M059J (cell line): ENCODE data around the gene PRMT7. TPM values are rescaled to one million over a fixed set of nuclear protein-coding genes. Genes with fewer than 3 reads are reported as not detected.
"Not testable (repeated sequence)": the region's sequence is repeated elsewhere in the genome, so short reads cannot be mapped to it uniquely, and the experiment has no call there.

ENCODE experiments used
- DNase-seq: peaks from one replicate; pipeline ENCODE4 v3.0.0-alpha.2; 2012; ENCODE audit warnings: low read depth
- total RNA-seq: library from RNA; depleted of rRNA; stranded (reverse); fragments of >200 nt; shearing (Covaris generic); gene quantifications from 2 replicates; pipeline ENCODE4 v1.2.3, GENCODE V29; 2014

PRMT7 gene
- total RNA-seq, 1 experiment from 2014 or later = 44.2 TPM

DNA sequence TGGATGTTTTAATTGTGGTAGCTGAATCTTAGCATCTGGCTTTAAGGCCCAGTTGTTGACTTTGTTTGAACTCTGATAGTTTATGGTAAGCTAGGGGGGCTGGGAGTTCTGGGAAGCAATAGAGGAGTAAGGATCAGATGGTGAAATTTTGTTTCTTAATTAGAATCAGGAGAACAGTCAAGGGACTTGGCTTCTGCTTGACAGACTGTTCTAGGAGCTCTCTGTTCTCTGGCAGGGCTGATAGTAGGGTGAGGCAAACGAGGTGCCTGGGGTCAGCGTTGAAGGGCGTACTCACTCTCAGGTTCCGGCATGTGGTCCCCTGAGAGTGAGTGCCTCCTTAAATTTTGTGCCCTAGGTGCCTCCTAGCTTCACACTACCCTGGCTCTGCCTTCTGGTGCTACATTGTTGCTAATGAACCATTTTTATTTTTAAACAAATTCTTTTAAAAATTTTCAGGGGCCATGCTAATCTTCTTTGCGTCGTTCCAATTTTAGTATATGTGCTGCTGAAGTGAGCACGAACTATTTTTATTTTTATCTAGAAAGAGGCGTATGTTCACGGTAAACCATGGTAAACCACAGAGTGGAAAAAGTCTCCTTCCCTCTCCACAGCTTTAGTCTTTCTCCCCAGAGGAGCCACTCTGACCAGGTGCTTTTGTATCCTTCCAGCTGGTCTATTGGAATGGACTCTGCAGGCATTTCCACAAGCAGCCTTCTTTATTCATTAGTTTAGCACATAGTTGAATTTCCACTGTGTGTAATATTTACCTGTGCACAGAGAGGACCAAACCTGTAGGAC, 26.8 kb upstream of the PRMT7 start:
- no peak for DNase-seq

DNA sequence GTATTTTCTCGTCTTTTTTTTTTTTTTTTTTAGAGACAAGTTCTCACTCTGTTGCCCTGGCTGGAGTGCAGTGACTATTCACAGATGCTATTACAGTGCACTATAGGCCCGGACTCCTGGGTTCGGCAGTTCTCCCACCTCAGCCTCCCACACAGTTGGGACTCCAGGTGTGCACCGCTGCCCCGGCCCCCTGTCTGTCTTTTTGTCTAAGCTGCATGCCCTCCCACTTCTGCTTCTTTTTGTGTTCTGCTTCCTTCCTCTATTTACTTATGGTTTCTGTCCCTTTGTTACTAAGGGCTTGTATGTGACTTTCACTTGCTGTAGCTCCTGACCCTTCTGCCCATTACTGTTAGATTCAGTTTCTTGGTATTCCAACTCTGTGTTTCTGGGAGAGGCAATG, 26.0 kb upstream of the PRMT7 start:
- DNase-seq = no peak

DNA sequence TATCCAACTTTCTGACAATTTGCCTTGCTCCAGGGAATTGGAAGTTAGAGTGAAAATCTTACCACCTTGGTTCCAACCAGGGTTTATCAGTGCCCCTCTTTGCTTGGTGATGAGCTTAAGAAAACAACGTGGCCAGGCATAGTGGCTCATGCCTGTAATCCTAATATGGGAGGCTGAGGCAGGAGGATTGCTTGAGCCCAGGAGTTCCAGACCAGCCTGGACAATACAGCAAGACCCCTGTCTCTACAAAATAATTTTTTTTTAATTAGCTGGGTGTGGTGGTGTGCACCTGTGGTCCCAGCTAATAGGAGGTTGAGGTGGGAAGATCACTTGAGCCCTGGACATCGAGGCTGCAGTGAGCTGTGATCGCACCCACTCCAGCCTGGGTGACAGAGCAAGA, 25.1 kb upstream of the PRMT7 start:
- DNase-seq = no peak

DNA sequence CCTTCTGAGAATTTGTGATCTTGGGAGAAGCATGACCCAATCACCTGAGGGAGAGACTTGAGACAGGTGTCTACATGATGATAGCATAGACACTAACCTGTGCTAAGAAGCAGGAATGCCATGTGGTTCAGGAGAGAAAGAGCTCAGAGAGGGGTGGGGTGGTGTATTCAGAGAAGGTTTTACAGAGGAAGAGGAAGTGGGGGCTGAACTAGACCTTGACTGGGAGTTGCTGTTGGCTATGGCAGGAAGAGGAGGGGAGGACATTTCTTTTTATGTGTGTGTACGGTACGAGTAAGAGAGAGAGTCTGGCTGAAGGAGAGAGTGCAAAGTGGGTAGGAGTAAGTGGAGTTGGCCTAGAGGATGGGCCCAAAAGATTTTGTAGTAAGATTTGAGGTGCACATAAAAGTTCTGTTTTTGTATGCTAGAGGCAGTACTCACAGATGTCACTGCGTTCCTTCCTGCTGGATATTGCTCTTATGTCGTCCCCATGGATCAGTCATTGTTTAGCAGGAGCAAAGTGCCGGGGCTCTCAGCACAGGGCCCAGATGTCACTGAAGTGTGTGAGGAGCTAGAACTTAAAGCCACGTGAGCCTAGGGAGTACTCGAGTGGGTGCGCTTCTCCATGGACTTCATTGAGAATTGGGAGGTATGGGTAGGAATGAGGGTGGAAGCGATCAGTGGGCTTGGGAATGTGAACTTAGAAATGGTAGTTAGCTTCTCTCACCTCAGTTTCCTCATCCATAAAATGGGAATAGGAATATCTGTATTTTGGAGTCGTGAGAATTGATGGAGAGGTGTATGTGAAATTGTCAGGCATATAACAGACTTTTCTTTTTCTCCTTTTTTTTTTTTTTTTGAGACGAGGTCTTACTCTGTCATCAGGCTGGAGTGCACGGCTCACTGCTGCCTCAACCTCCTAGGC, 24.4 kb upstream of the PRMT7 start:
- DNase-seq = no peak

DNA sequence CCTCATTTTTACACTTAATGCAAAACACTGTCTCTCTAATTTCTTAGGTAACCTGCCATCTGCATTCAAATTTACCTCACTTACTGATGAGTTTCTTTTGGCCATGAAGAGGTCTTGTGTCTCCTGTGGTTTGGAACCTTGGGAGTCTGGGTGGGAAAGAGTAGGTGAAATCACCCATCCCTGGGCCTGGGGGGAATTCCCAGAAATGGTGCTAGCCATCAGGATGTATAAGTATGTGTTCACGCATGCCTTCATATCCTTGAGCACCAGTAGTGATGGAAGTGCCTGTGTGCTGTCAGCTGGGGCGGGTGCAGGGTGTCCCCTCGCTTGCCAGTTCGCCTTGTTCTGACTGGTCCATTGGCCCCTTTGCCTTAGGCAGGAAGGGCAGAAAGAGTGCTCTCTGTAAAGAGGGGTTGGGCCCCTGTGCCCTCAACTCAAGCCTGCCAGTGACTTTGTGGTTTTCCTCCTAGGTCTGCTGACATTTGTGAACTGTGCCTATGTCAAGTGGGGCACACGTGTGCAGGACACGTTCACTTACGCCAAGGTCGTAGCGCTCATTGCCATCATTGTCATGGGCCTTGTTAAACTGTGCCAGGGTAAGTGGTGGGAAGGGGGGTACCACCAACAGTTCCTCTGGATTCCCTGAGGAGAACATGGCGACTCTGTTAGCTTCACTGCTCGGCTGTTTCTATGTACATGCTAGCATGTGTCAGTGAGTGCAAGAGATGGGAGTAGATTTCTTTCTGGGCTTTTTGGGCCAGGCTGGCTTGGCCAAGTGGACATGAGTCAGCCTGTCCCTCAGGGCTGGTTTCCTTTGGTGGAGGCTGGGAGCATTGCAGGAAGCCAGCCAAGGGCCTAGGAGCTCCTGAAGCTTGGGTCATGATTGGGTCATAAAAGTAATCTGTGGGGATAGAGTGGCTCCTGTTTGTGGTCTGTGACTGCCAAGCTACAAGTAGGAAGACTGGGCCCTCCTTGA, 23.3 kb upstream of the PRMT7 start:
- DNase-seq = peak; percentile 99

GRCh38 chr16:68288252-68288650, 22.6 kb upstream of the PRMT7 start:
- no peak for DNase-seq

- not testable (repeated sequence) for DNase-seq
Measured at GRCh38 chr16:68288796-68289195, 22.0 kb upstream of the PRMT7 start.

DNA sequence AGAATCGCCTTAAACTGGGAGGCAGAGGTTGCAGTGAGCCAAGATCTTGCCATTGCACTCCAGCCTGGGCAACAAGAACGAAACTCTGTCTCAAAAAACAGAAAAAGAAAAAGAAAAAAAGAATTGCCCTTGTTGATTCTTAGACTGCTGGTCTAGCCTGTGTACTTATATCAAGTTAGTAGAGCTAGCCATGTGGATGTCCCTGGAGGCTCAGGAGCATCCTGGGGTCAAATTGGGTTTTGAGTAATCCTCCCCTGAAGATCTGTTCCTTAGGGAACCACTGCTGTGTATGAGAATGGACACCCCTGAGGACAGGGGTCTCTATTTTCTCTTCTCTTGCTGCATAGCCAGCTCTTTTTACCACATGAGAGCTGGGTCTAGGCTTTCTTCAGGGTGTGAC, 21.6 kb upstream of the PRMT7 start:
- DNase-seq = no peak

DNA sequence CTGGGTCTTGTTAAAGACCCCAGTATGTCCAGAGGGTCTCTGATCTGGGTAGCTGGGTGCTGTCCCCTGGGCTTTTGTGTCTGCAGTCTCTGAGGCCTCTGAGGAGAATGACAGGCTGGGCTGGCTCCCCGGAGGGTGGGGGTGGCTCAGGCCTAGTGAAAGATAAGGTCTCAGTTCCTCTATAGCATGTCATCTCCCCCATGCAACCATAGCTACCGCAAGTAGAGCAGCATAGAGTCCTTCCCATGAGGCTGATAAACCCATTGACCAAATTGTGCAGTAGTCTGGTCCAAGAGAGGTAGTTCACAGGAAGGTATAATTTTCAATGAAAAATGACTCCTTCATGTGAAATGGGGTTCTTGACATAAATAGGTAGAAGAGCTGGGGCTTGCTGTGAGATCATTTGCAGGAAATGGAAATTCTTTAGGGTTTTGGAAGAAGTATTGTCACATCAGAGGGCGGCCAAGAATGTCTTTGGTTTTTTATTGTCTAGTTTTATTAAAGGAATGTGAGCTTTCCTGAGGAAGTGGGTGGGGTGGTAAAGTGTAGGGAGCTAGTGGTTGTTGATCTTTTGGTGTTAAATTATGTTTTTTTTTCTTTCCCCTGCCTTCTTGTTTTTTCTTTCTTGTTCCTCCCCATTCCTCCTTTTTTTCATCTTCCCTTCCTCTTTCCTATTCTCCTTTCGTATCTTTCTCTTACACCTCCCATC, 21.0 kb upstream of the PRMT7 start:
- peak; percentile 79 for DNase-seq

GRCh38 chr16:68290450-68290849, 20.4 kb upstream of the PRMT7 start:
- no peak for DNase-seq

GRCh38 chr16:68291227-68291626, 19.6 kb upstream of the PRMT7 start:
- DNase-seq = no peak

DNA sequence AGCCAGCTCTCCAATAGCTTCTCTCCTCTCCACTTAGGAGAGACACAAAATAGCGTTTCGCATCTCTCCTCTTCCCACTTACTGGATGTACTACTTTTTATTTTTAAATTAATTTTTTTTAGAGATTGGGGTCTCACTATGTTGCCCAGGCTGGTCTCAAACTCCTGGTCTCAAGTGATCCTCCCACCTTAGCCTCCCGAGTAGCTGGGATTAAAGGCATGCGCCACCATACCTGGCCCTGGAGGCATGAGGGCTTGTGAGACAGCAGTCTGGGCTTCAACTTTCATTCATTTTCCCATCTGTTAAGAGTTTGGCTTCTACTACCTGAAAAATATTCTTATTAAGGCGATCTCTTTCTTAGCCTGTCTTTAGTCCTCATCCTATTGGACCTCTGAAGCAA, 18.4 kb upstream of the PRMT7 start:
- DNase-seq = no peak

DNA sequence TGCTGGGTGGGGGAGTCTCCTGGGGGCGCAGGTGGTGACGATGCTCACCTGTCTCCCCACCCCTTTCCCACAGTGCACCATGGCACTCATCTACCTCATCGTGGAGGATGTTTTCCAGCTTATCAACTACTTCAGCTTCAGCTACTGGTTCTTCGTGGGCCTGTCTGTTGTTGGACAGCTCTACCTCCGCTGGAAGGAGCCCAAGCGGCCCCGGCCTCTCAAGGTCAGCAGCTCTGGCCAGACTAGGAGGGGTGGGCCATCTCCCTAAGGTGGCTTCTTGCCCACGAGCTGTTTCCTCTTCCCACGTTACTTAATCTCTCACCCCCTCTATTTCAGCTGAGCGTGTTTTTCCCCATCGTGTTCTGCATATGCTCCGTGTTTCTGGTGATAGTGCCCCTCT, 14.5 kb upstream of the PRMT7 start:
- no peak for DNase-seq

DNA sequence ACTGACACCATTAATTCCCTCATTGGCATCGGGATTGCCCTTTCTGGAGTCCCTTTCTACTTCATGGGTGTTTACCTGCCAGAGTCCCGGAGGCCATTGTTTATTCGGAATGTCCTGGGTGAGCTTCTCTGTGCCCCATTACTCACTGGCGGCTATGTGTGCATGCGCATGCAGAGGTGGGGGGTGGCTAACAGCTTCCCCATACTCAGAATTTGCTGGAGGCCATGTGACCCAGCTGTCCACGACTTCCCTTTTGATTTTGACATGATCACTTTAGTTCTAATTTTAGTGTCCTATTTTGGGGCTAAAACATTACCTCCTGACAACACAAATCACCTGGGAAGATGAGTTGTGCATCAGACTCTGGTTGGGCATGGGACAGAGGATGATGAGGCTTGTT, 14.1 kb upstream of the PRMT7 start:
- DNase-seq = no peak

DNA sequence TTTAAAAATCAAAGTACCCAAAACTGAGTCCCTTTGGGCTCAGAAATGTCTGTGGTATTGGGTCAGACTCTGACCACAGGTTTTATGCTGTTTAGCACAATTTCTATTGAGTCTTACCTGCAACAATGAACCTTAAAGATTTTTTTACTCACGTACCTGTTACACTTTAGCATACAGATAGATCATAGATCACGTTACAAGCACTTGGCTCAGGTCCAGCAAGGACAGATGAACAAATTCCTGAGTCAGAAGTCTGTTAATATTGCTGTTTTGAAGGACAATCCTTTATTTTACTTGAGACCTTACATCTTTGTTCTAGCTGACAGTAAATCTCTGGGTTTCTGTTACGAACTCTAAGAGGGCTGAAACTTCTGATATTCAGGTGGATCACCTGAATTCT, 12.9 kb upstream of the PRMT7 start:
- peak; percentile 13 for DNase-seq

DNA sequence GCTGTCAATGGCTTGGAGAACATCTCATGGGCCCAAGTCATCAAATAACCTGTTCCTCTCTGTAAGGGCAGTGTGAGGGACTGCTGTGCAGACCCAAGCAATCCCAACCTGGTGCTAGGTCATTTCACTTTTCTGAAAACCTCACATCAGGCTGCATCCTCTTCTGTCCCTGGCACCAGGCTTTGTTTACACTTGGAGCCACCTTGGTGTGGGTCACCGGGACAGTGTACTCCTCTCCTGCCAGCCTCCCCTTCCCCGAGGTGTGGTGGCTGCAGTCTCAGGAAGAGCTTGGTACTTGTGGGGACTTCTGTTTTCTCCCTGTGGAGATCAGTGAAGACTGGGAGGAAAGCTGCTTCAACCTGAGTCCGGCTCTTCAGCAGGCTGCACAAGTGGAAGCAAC, 12.5 kb upstream of the PRMT7 start:
- no peak for DNase-seq

- peak; percentile 62 for DNase-seq
Measured at GRCh38 chr16:68298907-68299561, 11.8 kb upstream of the PRMT7 start.

DNA sequence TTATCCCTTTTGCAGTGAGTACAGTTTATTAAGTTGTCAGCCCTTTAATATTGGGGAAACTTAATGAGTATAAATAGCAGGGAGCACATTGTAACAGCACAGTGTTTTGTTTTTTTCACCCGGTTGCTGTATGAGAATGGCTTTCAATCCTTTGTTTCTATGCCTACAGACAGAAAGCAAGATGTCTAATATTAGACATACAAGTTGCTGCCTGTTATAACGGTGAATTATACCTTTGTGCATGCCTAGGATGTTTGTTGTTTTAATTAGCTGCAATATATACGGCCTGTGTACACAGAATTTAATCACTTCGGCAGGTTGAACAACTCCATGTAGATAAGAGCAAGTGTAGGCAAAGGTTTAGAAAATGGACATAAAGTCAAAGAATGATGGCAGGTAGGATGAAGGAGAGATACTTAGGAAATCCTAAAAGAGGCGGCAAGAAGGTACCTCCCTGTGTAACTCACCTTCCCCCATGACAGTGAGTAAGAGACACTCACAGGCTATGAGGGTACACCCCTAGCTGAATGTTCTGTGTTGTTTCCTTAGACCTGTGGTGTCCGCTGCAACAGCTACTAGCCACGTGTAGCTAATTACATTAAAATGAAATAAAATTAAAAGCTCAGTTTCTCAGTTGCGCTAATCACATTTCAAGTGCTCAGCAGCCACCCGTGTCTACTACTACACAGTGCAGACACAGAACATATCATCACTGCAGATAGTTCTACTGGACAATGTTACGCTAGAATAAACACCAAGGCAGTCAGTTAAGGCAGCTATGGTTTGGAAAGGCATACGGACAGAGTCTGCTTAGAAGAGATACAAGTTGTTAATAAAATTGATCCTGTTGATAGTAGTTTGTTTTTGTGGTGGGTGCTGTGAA, 11.0 kb upstream of the PRMT7 start:
- DNase-seq = no peak

- DNase-seq = peak; percentile 14
Measured at GRCh38 chr16:68300734-68301459, 9.9 kb upstream of the PRMT7 start.
